Cortex of kidney (tissue), 1 donor: ENCODE measurements around the gene NNT.
"Not testable (repeated sequence)": the region's sequence is repeated elsewhere in the genome, so short reads cannot be mapped to it uniquely, and the experiment has no call there.

Source experiments
- DNase-seq: peaks from one replicate; lab custom pipeline; 2025; lab: John Stamatoyannopoulos, UW

Gene NNT

GRCh38 chr5:43602461-43603343, at the start of gene NNT:
TSS of gene NNT (plus strand) at chr5:43603180. CDS start at chr5:43609196, 6,016 bp downstream.
- no peak for DNase-seq

GRCh38 chr5:43553381-43553780, 49.6 kb upstream of the NNT start:
- no peak for DNase-seq

GRCh38 chr5:43554497-43554896, 48.5 kb upstream of the NNT start:
- no peak for DNase-seq

- no peak for DNase-seq
Measured at GRCh38 chr5:43555895-43556606, 46.9 kb upstream of the NNT start.

GRCh38 chr5:43556607-43556856, 46.4 kb upstream of the NNT start:
- DNase-seq = not testable (repeated sequence)

- DNase-seq = no peak
Measured at GRCh38 chr5:43556857-43557542, 46.0 kb upstream of the NNT start, which contains the start of gene PAIP1. TSS of gene PAIP1 (minus strand) at chr5:43557077. CDS start at chr5:43556846, 231 bp downstream.

- DNase-seq = no peak
Measured at GRCh38 chr5:43560128-43560527, 42.9 kb upstream of the NNT start.

- no peak for DNase-seq
Measured at GRCh38 chr5:43561356-43561755, 41.6 kb upstream of the NNT start.

- no peak for DNase-seq
Measured at GRCh38 chr5:43563321-43563720, 39.7 kb upstream of the NNT start.

GRCh38 chr5:43564289-43564850, 38.6 kb upstream of the NNT start:
- DNase-seq = no peak

GRCh38 chr5:43565043-43565442, 37.9 kb upstream of the NNT start:
- no peak for DNase-seq

GRCh38 chr5:43567967-43568366, 35.0 kb upstream of the NNT start:
- DNase-seq = no peak

- no peak for DNase-seq
Measured at GRCh38 chr5:43569236-43569746, 33.7 kb upstream of the NNT start.

GRCh38 chr5:43570450-43571158, 32.4 kb upstream of the NNT start:
- DNase-seq = no peak

GRCh38 chr5:43571237-43571636, 31.7 kb upstream of the NNT start:
- no peak for DNase-seq

- no peak for DNase-seq
Measured at GRCh38 chr5:43572357-43572756, 30.6 kb upstream of the NNT start.

- no peak for DNase-seq
Measured at GRCh38 chr5:43573058-43573457, 29.9 kb upstream of the NNT start.

- not testable (repeated sequence) for DNase-seq
Measured at GRCh38 chr5:43580402-43581210, 22.4 kb upstream of the NNT start.

- DNase-seq = no peak
Measured at GRCh38 chr5:43581398-43581797, 21.6 kb upstream of the NNT start.

- no peak for DNase-seq
Measured at GRCh38 chr5:43582082-43583005, 20.6 kb upstream of the NNT start.
